Activated CD4-positive, alpha-beta T cell treated with anti-CD3 and anti-CD28 coated beads, Interleukin-2, amount 10 ng/mL, durations not matched to agents 7 days and 5 days (primary cell): Measurements from ENCODE around the gene ASIC1. TPM values are rescaled to one million over a fixed set of nuclear protein-coding genes. Genes with fewer than 3 reads are reported as not detected.

Experiments used
- CTCF ChIA-PET: fragments of 350-600 bp; sonication (Branson Sonifier 250); formaldehyde crosslinking; loops from one replicate; lab custom pipeline; 2021; ENCODE audit warnings: antibody characterized with exemption; lab: Charles Lee
- POLR2A ChIA-PET: fragments of 350-600 bp; sonication (Branson Sonifier 250); formaldehyde crosslinking; loops from one replicate; lab custom pipeline; 2021; ENCODE audit warnings: antibody characterized with exemption; lab: Charles Lee
- DNase-seq: peaks from one replicate; pipeline ENCODE4 v3.0.0-alpha.2; 2020
- H3K27ac Mint-ChIP-seq: one replicate; pipeline ENCODE4 v1.8.0; 2021; ENCODE audit warnings: mild to moderate bottlenecking, moderate library complexity, mixed read lengths
- H3K27me3 Mint-ChIP-seq: one replicate; pipeline ENCODE4 v1.8.0; 2021; ENCODE audit warnings: mixed read lengths
- H3K36me3 Mint-ChIP-seq: one replicate; pipeline ENCODE4 v1.8.0; 2021; ENCODE audit warnings: low read depth, mixed read lengths
- H3K4me1 Mint-ChIP-seq: one replicate; pipeline ENCODE4 v1.8.0; 2021; ENCODE audit warnings: mixed read lengths
- H3K4me3 Mint-ChIP-seq: one replicate; pipeline ENCODE4 v1.8.0; 2021; ENCODE audit warnings: mild to moderate bottlenecking, moderate library complexity, mixed read lengths
- H3K9me3 Mint-ChIP-seq: one replicate; pipeline ENCODE4 v1.8.0; 2021; ENCODE audit warnings: mixed read lengths
- total RNA-seq, 2 experiments: library from RNA; stranded (reverse); gene quantifications; one replicate each; pipeline ENCODE4 v1.2.3, GENCODE V29; 2021

Gene ASIC1
- total RNA-seq, 2 experiments from 2014 or later = 8.7 to 10.1 TPM

- no peaks in the 10 kb centered on the region for H3K36me3 Mint-ChIP-seq
- H3K4me3 Mint-ChIP-seq = no peak overlapping the region
- no peaks in the 10 kb centered on the region for H3K9me3 Mint-ChIP-seq
- no peak overlapping the region for H3K27ac Mint-ChIP-seq
- CTCF ChIA-PET = interaction anchor here (0.8 to 6.8 kb wide), 8 partner anchors 11 to 109 kb away, joined by 3 to 41 read pairs (median 4); partner anchors contain the start of gene COX14
- POLR2A ChIA-PET = no interaction called here
- peaks cover 11% of the 10 kb centered on the region for H3K4me1 Mint-ChIP-seq
- peaks cover 2% of the 10 kb centered on the region for H3K27me3 Mint-ChIP-seq
- no peak for DNase-seq
These were observed 9.0 kb downstream of the ASIC1 start for GRCh38 chr12:50066402-50066801.

- Mint-ChIP-seq H3K27me3 (no peaks in the 10 kb centered on the region), H3K36me3 (no peaks in the 10 kb centered on the region), H3K4me1 (peaks cover 7% of the 10 kb centered on the region), H3K4me3 (no peak overlapping the region), H3K9me3 (no peaks in the 10 kb centered on the region), H3K27ac (no peak overlapping the region)
- ChIA-PET POLR2A (no interaction called here), CTCF (interaction anchor here (1.0 to 6.8 kb wide), 6 partner anchors 13 to 102 kb away, joined by 3 to 41 read pairs (median 13); partner anchors contain the start of genes COX14 and GPD1)
- DNase-seq = no peak
These were observed 11.7 kb downstream of the ASIC1 start for GRCh38 chr12:50069069-50069468.

GRCh38 chr12:50069539-50069938, 12.1 kb downstream of the ASIC1 start:
- peaks cover 7% of the 10 kb centered on the region for H3K4me1 Mint-ChIP-seq
- no peaks in the 10 kb centered on the region for H3K9me3 Mint-ChIP-seq
- no peaks in the 10 kb centered on the region for H3K27me3 Mint-ChIP-seq
- H3K4me3 Mint-ChIP-seq = no peak overlapping the region
- POLR2A ChIA-PET = no interaction called here
- no peak overlapping the region for H3K27ac Mint-ChIP-seq
- CTCF ChIA-PET = interaction anchor here (1.3 to 6.8 kb wide), 8 partner anchors 13 to 104 kb away, joined by 4 to 41 read pairs (median 12); partner anchors contain the start of genes COX14 and SMARCD1
- no peak for DNase-seq
- no peaks in the 10 kb centered on the region for H3K36me3 Mint-ChIP-seq

- no peak overlapping the region for H3K27ac Mint-ChIP-seq
- ChIA-PET POLR2A (no interaction called here), CTCF (interaction anchor here (0.6 to 6.8 kb wide), 22 partner anchors 8 to 846 kb away, joined by 3 to 41 read pairs (median 4); partner anchors contain the start of gene SMARCD1)
- no peak overlapping the region for H3K4me3 Mint-ChIP-seq
- H3K27me3 Mint-ChIP-seq = no peaks in the 10 kb centered on the region
- no peaks in the 10 kb centered on the region for H3K36me3 Mint-ChIP-seq
- peak; percentile 76 for DNase-seq
- peaks cover 10% of the 10 kb centered on the region for H3K4me1 Mint-ChIP-seq
- H3K9me3 Mint-ChIP-seq = no peaks in the 10 kb centered on the region
These were observed 13.1 kb downstream of the ASIC1 start for GRCh38 chr12:50070314-50071060.

GRCh38 chr12:50072198-50072907, 15.0 kb downstream of the ASIC1 start:
- Mint-ChIP-seq H3K27ac (no peak overlapping the region), H3K27me3 (no peaks in the 10 kb centered on the region), H3K36me3 (no peaks in the 10 kb centered on the region), H3K4me3 (no peak overlapping the region), H3K4me1 (peaks cover 10% of the 10 kb centered on the region), H3K9me3 (no peaks in the 10 kb centered on the region)
- no peak for DNase-seq
- ChIA-PET CTCF (interaction anchor here (0.7 kb wide), 1 partner anchor 33 kb away, joined by 3 read pairs; no protein-coding TSS in a partner anchor), POLR2A (no interaction called here)

GRCh38 chr12:50073206-50073605, 15.8 kb downstream of the ASIC1 start:
- no peaks in the 10 kb centered on the region for H3K27me3 Mint-ChIP-seq
- H3K36me3 Mint-ChIP-seq = no peaks in the 10 kb centered on the region
- POLR2A ChIA-PET = no interaction called here
- H3K4me3 Mint-ChIP-seq = no peak overlapping the region
- H3K4me1 Mint-ChIP-seq = peaks cover 10% of the 10 kb centered on the region
- DNase-seq = no peak
- H3K9me3 Mint-ChIP-seq = no peaks in the 10 kb centered on the region
- no peak overlapping the region for H3K27ac Mint-ChIP-seq
- CTCF ChIA-PET = interaction anchor here (0.7 to 1.0 kb wide), 2 partner anchors 34 to 38 kb away, joined by 3 read pairs; no protein-coding TSS in a partner anchor

GRCh38 chr12:50073712-50074111, 16.3 kb downstream of the ASIC1 start:
- Mint-ChIP-seq H3K27me3 (no peaks in the 10 kb centered on the region), H3K4me3 (no peak overlapping the region), H3K27ac (no peak overlapping the region), H3K36me3 (no peaks in the 10 kb centered on the region), H3K4me1 (peaks cover 10% of the 10 kb centered on the region), H3K9me3 (no peaks in the 10 kb centered on the region)
- ChIA-PET POLR2A (no interaction called here), CTCF (interaction anchor here (1.0 to 3.7 kb wide), 4 partner anchors 9 to 38 kb away, joined by 3 to 16 read pairs (median 4); partner anchors contain the start of gene SMARCD1)
- DNase-seq = no peak

- H3K36me3 Mint-ChIP-seq = no peaks in the 10 kb centered on the region
- no peak overlapping the region for H3K4me3 Mint-ChIP-seq
- H3K27me3 Mint-ChIP-seq = no peaks in the 10 kb centered on the region
- ChIA-PET CTCF (interaction anchor here (0.7 to 3.7 kb wide), 11 partner anchors 9 to 96 kb away, joined by 3 to 16 read pairs (median 3); partner anchors contain the start of genes COX14, RACGAP1 and SMARCD1), POLR2A (interaction anchor here (0.6 kb wide), 1 partner anchor 1804 kb away, joined by 3 read pairs; no protein-coding TSS in a partner anchor)
- DNase-seq = peak; percentile 83
- H3K27ac Mint-ChIP-seq = peak overlapping the region; percentile 52
- no peaks in the 10 kb centered on the region for H3K9me3 Mint-ChIP-seq
- peaks cover 7% of the 10 kb centered on the region for H3K4me1 Mint-ChIP-seq
These were observed 17.8 kb downstream of the ASIC1 start for GRCh38 chr12:50074936-50075807.

- ChIA-PET POLR2A (no interaction called here), CTCF (interaction anchor here (1.2 to 3.7 kb wide), 5 partner anchors 8 to 109 kb away, joined by 3 to 16 read pairs (median 6); partner anchors contain the start of genes COX14 and SMARCD1)
- Mint-ChIP-seq H3K4me1 (peaks cover 2% of the 10 kb centered on the region), H3K4me3 (no peak overlapping the region), H3K27ac (no peak overlapping the region), H3K36me3 (no peaks in the 10 kb centered on the region), H3K9me3 (no peaks in the 10 kb centered on the region), H3K27me3 (no peaks in the 10 kb centered on the region)
- no peak for DNase-seq
These were observed 18.4 kb downstream of the ASIC1 start for GRCh38 chr12:50075808-50076170.

GRCh38 chr12:50077099-50077498, 19.7 kb downstream of the ASIC1 start:
- Mint-ChIP-seq H3K27me3 (no peaks in the 10 kb centered on the region), H3K9me3 (no peaks in the 10 kb centered on the region), H3K4me1 (peaks cover 2% of the 10 kb centered on the region), H3K4me3 (no peak overlapping the region), H3K36me3 (no peaks in the 10 kb centered on the region), H3K27ac (no peak overlapping the region)
- CTCF ChIA-PET = interaction anchor here (1.1 to 3.7 kb wide), 5 partner anchors 7 to 110 kb away, joined by 3 to 16 read pairs (median 6); partner anchors contain the start of genes COX14 and SMARCD1
- DNase-seq = no peak
- POLR2A ChIA-PET = no interaction called here

- H3K27me3 Mint-ChIP-seq = no peaks in the 10 kb centered on the region
- H3K4me1 Mint-ChIP-seq = peaks cover 3% of the 10 kb centered on the region
- DNase-seq = no peak
- ChIA-PET POLR2A (no interaction called here), CTCF (interaction anchor here (0.8 kb wide), 1 partner anchor 8 kb away, joined by 3 read pairs; no protein-coding TSS in a partner anchor)
- no peaks in the 10 kb centered on the region for H3K9me3 Mint-ChIP-seq
- no peak overlapping the region for H3K4me3 Mint-ChIP-seq
- H3K36me3 Mint-ChIP-seq = no peaks in the 10 kb centered on the region
- H3K27ac Mint-ChIP-seq = no peak overlapping the region
These were observed 20.9 kb downstream of the ASIC1 start for GRCh38 chr12:50078281-50078680.

GRCh38 chr12:50079771-50080170, 22.4 kb downstream of the ASIC1 start:
- H3K9me3 Mint-ChIP-seq = no peaks in the 10 kb centered on the region
- DNase-seq = no peak

More at GRCh38 chr12:50079771-50080170, 22.4 kb downstream of the ASIC1 start:
- Mint-ChIP-seq H3K27ac (no peak overlapping the region), H3K4me1 (peaks cover 10% of the 10 kb centered on the region), H3K36me3 (no peaks in the 10 kb centered on the region), H3K27me3 (no peaks in the 10 kb centered on the region), H3K4me3 (no peak overlapping the region)
- POLR2A ChIA-PET = no interaction called here
- CTCF ChIA-PET = no interaction called here
